Measurements from ENCODE around the gene KDM1B.
"Not testable (repeated sequence)": the region's sequence is repeated elsewhere in the genome, so short reads cannot be mapped to it uniquely, and the experiment has no call there.

KDM1B gene

GRCh38 chr6:18189196-18189595, 34.0 kb downstream of the KDM1B start:
- DNase-seq: no peak

GRCh38 chr6:18192026-18192425, 36.8 kb downstream of the KDM1B start:
- DNase-seq: no peak

DNA sequence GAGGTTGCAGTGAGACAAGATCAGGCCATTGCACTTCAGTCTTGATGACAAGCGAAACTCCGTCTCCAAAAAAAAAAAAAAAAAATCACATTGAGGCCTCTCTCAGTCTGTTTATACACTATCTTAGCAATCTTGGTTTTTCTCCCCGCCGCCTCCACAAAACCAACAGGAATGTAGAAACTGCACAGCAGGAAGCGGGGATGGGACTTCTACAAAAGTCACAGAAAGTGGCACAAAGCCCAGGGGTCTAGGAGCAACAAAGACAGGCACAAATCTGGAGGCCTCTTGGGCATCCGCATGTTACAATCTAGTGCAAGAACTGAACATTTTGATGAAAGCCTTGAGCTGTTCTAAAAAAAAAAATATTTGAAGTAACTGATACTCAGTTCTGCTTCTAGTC, 48.6 kb downstream of the KDM1B start:
- no peak for DNase-seq

DNA sequence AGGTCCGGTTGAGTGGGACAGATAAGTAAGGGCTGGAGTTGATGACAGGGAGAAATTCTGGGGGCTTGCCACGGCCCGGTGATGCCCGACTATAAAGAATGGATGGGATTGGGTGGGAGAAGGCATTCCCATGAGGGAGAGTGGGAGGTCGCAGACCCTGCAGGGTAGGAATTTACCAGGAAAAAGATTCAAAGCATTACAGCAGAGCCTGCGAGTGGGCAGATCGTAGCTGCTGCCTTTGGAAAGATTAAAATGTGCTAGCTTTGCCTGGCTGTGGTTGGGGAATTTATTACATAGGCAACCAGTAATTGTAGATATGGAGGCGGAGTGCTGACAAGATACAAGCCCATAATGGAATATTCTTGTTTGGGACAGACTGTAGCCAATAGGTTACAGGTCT, 49.5 kb downstream of the KDM1B start:
- no peak for DNase-seq

- no peak for DNase-seq
These were observed 51.4 kb downstream of the KDM1B start for GRCh38 chr6:18206591-18206990.

DNA sequence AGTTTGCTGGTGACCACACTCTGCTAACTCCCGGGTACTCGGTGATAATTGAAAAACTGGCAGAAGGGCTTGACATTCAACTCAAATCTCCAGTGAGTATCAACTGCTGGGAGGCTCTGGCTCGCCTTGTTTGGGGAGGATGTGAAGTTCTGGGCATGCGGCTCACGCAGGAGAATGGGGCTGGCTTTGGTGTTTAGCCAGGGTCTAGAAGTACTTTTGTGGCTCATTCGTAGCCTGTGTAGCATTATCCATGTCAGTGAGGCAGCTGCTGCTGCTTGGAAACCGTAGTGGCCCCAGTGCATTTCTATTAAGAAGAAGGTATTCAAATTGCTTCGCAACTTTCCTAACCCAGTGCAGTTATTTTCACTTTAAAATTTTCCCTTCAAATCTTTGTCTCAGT, 52.2 kb downstream of the KDM1B start:
- peak; percentile 66 for DNase-seq

DNA sequence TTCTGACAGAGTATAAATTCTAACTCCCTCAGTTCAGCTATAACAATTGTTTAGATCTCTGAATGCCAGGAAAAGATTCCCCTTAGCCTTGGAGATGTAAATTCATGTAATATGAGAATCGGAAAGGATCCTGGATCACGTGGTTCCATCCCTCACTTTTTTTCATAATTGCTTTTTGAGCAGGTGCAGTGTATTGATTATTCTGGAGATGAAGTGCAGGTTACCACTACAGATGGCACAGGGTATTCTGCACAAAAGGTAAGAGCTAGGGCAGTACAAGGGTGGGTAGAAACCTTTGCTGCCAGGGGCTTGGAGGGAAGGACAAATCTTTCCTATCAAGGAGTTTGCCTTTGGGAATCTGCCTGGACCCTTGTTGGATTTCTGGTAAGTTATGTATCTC, 52.7 kb downstream of the KDM1B start:
- DNase-seq: peak; percentile 93

GRCh38 chr6:18208778-18209177, 53.6 kb downstream of the KDM1B start:
- DNase-seq: not testable (repeated sequence)

DNA sequence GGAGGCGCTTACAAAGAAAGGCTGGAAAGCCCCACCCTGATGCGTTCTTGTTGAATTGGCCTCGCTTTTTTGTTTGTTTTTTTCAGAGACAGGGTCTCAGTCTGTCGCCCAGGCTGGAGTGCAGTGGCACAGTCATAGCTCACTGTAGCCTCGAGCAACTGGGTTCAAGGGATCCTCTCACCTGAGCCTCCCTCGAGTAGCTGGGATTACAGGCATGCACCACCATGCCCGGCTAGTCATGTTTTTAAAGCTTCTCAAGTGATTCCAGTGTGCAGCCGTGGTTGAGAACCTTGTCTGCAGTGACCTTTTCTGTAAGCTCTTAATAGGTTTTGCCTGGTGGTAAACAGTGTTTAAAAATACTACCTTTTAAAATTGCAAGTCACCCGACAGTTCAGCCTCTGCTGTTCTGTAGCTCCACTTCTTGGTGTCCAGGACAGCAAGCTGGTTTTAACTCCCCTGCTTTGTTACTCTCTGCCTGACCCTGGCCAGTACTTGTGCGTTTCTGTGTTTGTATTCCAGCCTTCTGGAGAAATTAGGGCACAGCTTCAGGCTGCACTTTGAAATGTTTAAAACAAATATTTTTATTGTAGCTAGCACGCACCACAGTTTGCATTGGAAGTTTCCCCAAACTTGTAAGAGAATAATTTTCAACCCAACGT, 54.4 kb downstream of the KDM1B start:
- DNase-seq: no peak

DNA sequence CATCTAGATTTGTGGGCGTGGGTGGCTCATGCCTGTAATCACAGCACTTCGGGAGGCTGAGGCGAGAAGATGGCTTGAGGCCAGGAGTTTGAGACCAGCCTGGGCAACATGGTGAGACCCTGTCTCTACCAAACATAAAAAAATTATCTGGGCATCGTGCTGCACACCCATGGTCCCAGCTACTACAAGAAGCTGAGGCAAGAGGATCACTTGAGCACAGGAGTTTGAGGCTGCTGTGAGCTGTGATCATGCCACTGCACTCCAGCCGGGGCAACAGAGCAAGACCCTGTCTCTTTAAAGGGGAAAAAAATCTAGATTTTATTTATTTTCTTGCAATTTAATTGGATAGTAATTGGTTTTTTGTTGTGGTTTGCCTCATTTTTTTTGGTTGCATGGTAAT, 55.5 kb downstream of the KDM1B start:
- DNase-seq: no peak

- no peak for DNase-seq
These were observed 56.1 kb downstream of the KDM1B start for GRCh38 chr6:18211338-18211737.

GRCh38 chr6:18212231-18212630, 57.0 kb downstream of the KDM1B start:
- DNase-seq: no peak

- DNase-seq: no peak
These were observed 58.2 kb downstream of the KDM1B start for GRCh38 chr6:18213439-18213838.

GRCh38 chr6:18214003-18214402, 58.8 kb downstream of the KDM1B start:
- no peak for DNase-seq

DNA sequence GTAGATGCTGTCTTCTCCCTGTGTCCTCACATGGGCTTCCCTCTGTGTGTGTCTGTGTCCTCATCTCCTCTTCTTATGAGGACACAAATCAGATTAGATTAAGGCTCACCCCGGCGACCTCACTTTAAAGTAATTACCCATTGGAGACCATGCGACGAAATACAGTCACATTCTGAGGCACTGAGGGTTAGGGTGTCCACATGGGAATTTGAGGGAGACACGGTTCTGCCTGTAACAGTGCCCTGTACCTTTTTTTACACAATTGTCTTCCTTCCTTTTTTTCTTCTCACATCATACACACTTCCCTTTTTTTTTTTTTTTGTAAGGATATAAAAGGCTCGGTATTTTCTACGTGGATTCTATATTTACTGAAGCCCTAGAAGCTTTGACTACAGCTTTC, 60.2 kb downstream of the KDM1B start:
- DNase-seq: no peak

GRCh38 chr6:18216411-18216810, 61.2 kb downstream of the KDM1B start:
- DNase-seq: no peak

DNA sequence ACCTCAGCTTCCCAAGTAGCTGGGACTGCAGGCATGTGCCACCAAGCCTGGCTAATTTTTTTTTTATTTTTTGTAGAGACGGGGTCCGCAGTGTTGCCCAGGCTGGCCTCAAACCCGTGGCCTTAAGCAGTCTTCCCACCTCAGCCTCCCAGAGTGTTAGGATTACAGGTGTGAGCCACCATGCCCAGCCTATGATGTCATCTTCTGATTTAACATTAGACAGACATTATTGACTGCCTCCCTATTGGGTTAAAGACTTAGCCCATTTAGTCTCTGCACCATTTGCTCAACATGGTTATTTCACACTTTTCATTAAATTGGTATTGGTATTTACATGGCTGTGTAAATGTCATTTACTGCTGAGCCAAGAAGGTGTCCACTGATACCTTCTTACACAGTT, 63.0 kb downstream of the KDM1B start:
- DNase-seq: no peak

DNA sequence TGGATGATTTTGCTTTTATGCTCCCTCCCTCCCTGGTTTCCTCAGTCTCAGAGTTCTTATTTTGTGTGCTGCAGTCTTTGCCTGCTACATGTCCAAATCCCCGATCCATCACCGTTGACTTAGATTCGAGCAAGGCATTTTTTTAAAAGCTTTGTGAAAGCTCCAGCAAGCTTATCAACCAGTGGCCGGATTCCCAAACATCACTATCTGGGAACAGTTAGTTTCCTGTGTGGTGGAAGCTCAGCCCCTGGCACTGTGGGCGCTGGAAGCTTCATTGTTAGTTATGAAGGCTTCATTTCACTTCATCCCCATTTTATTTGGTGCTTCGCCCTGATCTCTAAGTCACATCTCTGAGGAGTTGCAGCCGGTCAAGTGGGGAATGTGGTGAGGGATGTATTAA, 64.4 kb downstream of the KDM1B start:
- DNase-seq: no peak

DNA sequence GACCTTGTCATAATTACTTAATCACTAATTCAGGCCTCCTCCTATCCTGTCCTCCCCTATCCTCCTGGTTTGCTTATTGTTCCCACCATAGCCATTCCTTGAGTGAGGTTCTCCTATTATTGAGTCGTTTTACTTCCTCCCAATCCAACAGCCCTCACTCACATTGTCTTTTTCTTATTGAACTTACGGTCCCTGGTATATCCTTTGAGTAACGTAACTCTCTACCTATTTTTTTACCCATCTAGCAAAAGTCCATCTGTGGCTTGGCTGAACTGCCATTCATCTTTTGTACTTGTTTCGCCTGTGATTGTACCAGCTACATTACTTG, 66.0 kb downstream of the KDM1B start:
- DNase-seq: no peak

DNA sequence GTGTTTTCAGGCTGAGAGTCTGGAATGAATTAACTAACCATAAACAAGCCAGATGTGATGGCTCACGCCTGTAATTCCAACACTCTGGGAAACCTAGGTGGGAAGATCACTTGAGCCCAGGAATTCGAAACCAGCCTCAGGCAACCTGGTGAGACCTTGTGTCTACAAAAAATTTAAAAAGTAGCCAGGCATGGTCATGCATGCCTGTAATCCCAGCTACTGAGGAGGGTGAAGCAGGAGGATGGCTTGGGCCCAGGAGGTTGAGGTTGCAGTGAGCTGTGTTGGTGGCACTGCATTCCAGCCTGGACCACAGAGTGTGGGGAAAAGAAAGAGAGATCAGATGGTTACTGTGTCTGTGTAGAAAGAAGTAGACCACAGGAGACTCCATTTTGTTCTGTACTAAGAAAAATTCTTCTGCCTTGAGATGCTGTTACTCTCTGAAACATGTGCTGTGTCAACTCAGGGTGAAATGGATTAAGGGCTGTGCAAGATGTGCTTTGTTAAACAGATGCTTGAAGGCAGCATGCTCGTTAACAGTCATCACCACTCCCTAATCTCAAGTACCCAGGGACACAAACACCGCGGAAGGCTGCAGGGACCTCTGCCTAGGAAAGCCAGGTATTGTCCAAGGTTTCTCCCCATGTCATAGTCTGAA, 71.4 kb downstream of the KDM1B start:
- not testable (repeated sequence) for DNase-seq

DNA sequence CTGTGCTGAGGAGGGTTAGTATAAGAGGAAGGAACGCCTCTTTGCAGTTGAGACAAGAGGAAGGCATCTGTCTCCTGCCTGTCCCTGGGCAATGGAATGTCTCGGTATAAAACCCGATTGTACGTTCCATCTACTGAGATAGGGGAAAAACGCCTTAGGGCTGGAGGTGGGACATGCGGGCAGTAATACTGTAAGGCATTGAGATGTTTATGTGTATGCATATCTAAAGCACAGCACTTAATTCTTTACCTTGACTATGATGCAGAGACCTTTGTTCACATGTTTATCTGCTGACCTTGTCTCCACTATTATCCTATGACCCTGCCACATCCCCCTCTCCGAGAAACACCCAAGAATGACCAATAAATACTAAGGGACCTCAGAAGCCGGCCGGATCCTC, 71.9 kb downstream of the KDM1B start:
- DNase-seq: not testable (repeated sequence)

DNA sequence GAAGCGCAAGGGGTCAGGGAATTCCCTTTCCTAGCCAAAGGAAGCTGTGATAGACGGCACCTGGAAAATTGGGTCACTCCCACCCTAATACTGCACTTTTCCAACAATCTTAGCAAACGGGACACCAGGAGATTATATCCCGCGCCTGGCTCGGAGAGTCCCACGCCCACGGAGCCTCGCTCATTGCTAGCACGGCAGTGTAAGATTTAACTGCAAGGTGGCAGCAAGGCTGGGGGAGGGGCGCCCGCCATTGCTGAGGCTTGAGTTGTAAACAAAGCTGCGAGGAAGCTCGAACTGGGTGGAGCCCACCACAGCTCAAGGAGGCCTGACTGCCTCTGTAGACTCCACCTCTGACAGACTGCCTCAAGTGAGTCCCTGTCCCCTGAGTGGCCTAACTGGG, 73.4 kb downstream of the KDM1B start:
- DNase-seq: not testable (repeated sequence)

DNA sequence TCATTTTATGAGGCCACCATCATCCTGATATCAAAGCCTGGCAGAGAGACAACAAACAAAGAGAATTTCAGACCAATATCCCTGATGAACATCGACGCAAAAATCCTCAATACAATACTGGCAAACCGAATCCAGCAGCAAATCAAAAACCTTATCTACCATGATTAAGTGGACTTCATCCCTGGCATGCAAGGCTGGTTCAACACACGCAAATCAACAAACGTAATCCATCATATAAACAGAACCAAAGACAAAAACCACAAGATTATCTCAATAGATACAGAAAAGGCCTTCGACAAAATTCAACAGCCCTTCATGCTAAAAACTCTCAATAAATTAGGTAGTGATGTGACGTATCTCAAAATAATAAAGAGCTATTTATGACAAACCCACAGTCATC, 76.6 kb downstream of the KDM1B start:
- DNase-seq: not testable (repeated sequence)

- not testable (repeated sequence) for DNase-seq
These were observed 78.5 kb downstream of the KDM1B start for GRCh38 chr6:18233770-18234169.

GRCh38 chr6:18234564-18234963, 79.3 kb downstream of the KDM1B start:
- no peak for DNase-seq

Data from NCI-H2029 (cell line).